ENCODE measurements around the gene TRAPPC2. TPM values are rescaled to one million over a fixed set of nuclear protein-coding genes. Genes with fewer than 3 reads are reported as not detected.
A peak's percentile ranks its signal among the peaks of the same experiment; 100 is the strongest.

The TRAPPC2 gene
- total and polyA plus RNA-seq, 3 donors from 2014 or later, result 7.1 to 9.7 (median 8.7) TPM

GRCh38 chrX:13752141-13752540 lies 17.7 kb upstream of the TRAPPC2 start:
- no peaks in the 10 kb centered on the region for H3K9me3 ChIP-seq
- H3K36me3 ChIP-seq (ENCODE audit: low read depth, missing control alignments), result no peaks in the 10 kb centered on the region
- 85 to 86% methylated on average over 3 of the region's 3 CpGs for WGBS, 2 donors
- no peak for DNase-seq
- TF ChIP-seq POLR2A (IDR thresholded peaks at IDR 0.05), result no peak
- no peak for TF ChIP-seq CTCF (IDR thresholded peaks at IDR 0.05)
- intact Hi-C loops (cut with DNase I; ENCODE audit: low total_unique reads), result no loop called here
- no peak overlapping the region for H3K27ac ChIP-seq
- no peak overlapping the region for H3K4me3 ChIP-seq
- no peaks in the 10 kb centered on the region for H3K27me3 ChIP-seq
- no peaks in the 10 kb centered on the region for H3K4me1 ChIP-seq

- TF ChIP-seq CTCF (IDR thresholded peaks at IDR 0.05) (no peak), POLR2A (IDR thresholded peaks at IDR 0.05) (no peak)
- H3K9me3 ChIP-seq, result no peaks in the 10 kb centered on the region
Observed at GRCh38 chrX:13750812-13751211, 16.4 kb upstream of the TRAPPC2 start.

GRCh38 chrX:13750204-13750603 lies 15.8 kb upstream of the TRAPPC2 start:
- Histone ChIP-seq H3K4me3 (no peak overlapping the region), H3K27me3 (no peaks in the 10 kb centered on the region), H3K36me3 (ENCODE audit: low read depth, missing control alignments) (no peaks in the 10 kb centered on the region), H3K27ac (no peak overlapping the region), H3K4me1 (no peaks in the 10 kb centered on the region), H3K9me3 (no peaks in the 10 kb centered on the region)
- TF ChIP-seq POLR2A (IDR thresholded peaks at IDR 0.05), result no peak
- TF ChIP-seq CTCF (IDR thresholded peaks at IDR 0.05), result peak; percentile 25 to 53 (median 49)
- no peak for DNase-seq
- intact Hi-C loops (cut with DNase I; ENCODE audit: low total_unique reads), result no loop called here

More at GRCh38 chrX:13750812-13751211, 16.4 kb upstream of the TRAPPC2 start:
- Histone ChIP-seq H3K27me3 (no peaks in the 10 kb centered on the region), H3K36me3 (ENCODE audit: low read depth, missing control alignments) (no peaks in the 10 kb centered on the region), H3K4me3 (no peak overlapping the region), H3K4me1 (no peaks in the 10 kb centered on the region), H3K27ac (no peak overlapping the region)
- no peak for DNase-seq
- intact Hi-C loops (cut with DNase I; ENCODE audit: low total_unique reads), result no loop called here

GRCh38 chrX:13748486-13748885 lies 14.1 kb upstream of the TRAPPC2 start:
- intact Hi-C loops (cut with DNase I; ENCODE audit: low total_unique reads), result no loop called here
- H3K9me3 ChIP-seq, result no peaks in the 10 kb centered on the region
- 87 to 94% methylated on average over 3 of the region's 3 CpGs for WGBS, 2 donors
- DNase-seq, result no peak
- no peaks in the 10 kb centered on the region for H3K27me3 ChIP-seq
- no peaks in the 10 kb centered on the region for H3K36me3 ChIP-seq (ENCODE audit: low read depth, missing control alignments)
- TF ChIP-seq POLR2A (IDR thresholded peaks at IDR 0.05) (no peak), CTCF (IDR thresholded peaks at IDR 0.05) (no peak)
- H3K27ac ChIP-seq, result no peak overlapping the region
- H3K4me1 ChIP-seq, result no peaks in the 10 kb centered on the region
- H3K4me3 ChIP-seq, result no peak overlapping the region

- intact Hi-C loops (cut with DNase I; ENCODE audit: low total_unique reads), result no loop called here
- Histone ChIP-seq H3K27ac (no peak overlapping the region), H3K4me1 (no peaks in the 10 kb centered on the region), H3K9me3 (no peaks in the 10 kb centered on the region), H3K4me3 (no peak overlapping the region), H3K36me3 (ENCODE audit: low read depth, missing control alignments) (no peaks in the 10 kb centered on the region), H3K27me3 (no peaks in the 10 kb centered on the region)
- TF ChIP-seq POLR2A (IDR thresholded peaks at IDR 0.05), result no peak
- peak; percentile 14 to 18 (median 15) for TF ChIP-seq CTCF (IDR thresholded peaks at IDR 0.05)
- peak; percentile 68 for DNase-seq
- 53 to 57% methylated on average over 2 of the region's 2 CpGs for WGBS, 2 donors
Observed at GRCh38 chrX:13747836-13748235, 13.4 kb upstream of the TRAPPC2 start.

All from testis (tissue), 3 donors.